Kidney (tissue), 14 donors: ENCODE data around the gene CCT6A. TPM values are rescaled to one million over a fixed set of nuclear protein-coding genes. Genes with fewer than 3 reads are reported as not detected.

ENCODE experiments used
- DNase-seq, 5 donors: peaks; one replicate each; pipeline ENCODE4 v3.0.0-alpha.2; 2013 to 2020
- FAIRE-seq: peaks from 2 replicates; lab custom pipeline; 2012; peaks lifted over from hg19 to GRCh38; lab: Jason Lieb, UNC
- H3K27ac ChIP-seq, 2 donors: one replicate each; pipeline ENCODE4 v1.7.0; 2013; ENCODE audit warnings: low read depth in 2 of 2, low read length in 2 of 2, inconsistent platforms in 1 of 2
- H3K27me3 ChIP-seq: one replicate; pipeline ENCODE4 v1.7.1; 2013; ENCODE audit warnings: low read length, inconsistent platforms; ENCODE audit not compliant: control insufficient read depth, insufficient read depth
- H3K36me3 ChIP-seq, 3 donors: one replicate each; pipeline versions ENCODE4 v1.7.0 to v1.7.1; 2013; ENCODE audit warnings: low read length in 3 of 3, control low read depth in 1 of 3, inconsistent platforms in 1 of 3; ENCODE audit not compliant: insufficient read depth in 3 of 3, control insufficient read depth in 2 of 3
- H3K4me1 ChIP-seq, 3 donors: one replicate each; pipeline versions ENCODE4 v1.7.0 to v1.7.1; 2013; ENCODE audit warnings: low read length in 3 of 3, inconsistent platforms in 1 of 3, low read depth in 1 of 3; ENCODE audit not compliant: control insufficient read depth in 2 of 3, insufficient read depth in 2 of 3
- H3K4me3 ChIP-seq, 3 donors: one replicate each; pipeline versions ENCODE4 v1.7.0 to v1.8.1; 2013; ENCODE audit warnings: low read length in 3 of 3, control low read depth in 1 of 3, inconsistent platforms in 1 of 3
- H3K9ac ChIP-seq, 3 donors: one replicate each; pipeline versions ENCODE4 v1.7.0 to v1.7.1; 2013; ENCODE audit warnings: low read length in 3 of 3, control low read depth in 1 of 3, inconsistent platforms in 1 of 3
- H3K9me3 ChIP-seq, 3 donors: one replicate each; pipeline versions ENCODE4 v1.7.0 to v1.7.1; 2013; ENCODE audit warnings: low read length in 3 of 3, control low read depth in 1 of 3, inconsistent platforms in 1 of 3; ENCODE audit not compliant: control insufficient read depth in 2 of 3, insufficient read depth in 1 of 3
- CTCF ChIP-seq: IDR thresholded peaks from 3 replicates; pipeline ENCODE4 v1.5.1; 2012; ENCODE audit warnings: mild to moderate bottlenecking, moderate library complexity, borderline replicate concordance; ENCODE audit not compliant: insufficient read depth; ENCODE audit errors: extremely low read depth
- intact Hi-C: fragments of 100-400 bp; cut with DNase I; formaldehyde crosslinking; loops from one replicate; pipeline ENCODE4 v1.11.1; 2022
- polyA plus RNA-seq: library from polyadenylated mRNA; stranded (reverse); fragments of 350-450 nt; fragmentation: Illumina TruSeq; extraction: RNeasy Lipid Tissue Mini Kit (QIAGEN cat#74804); gene quantifications from one replicate; pipeline ENCODE4 v1.2.3, GENCODE V29; 2014; ENCODE audit warnings: low read depth, low replicate concordance; ENCODE audit not compliant: insufficient read depth
- total RNA-seq: library from RNA; stranded (reverse); fragmentation: NEBNext Ultra II Directional; extraction: Animal tissue kit (Norgen Biotek cat#: 25700); gene quantifications from one replicate; pipeline ENCODE4 v1.2.1, GENCODE V29; 2021
- donor health status: control.
- donor health status: control.
- donor health status: control.
- donor health status: control.
- donor health status: control.
- donor health status: DM: yes; HTN: yes; CAD: no.
- donor health status: Normal renal cell carcinoma (clear cell type).

Gene CCT6A
- total and polyA plus RNA-seq, 2 donors from 2014 or later, result 92.8 to 124 TPM

- H3K27ac ChIP-seq, result no peak overlapping the region
- no peak overlapping the region for H3K4me3 ChIP-seq
- intact Hi-C loops, result no loop called here
- no peak for TF ChIP-seq CTCF
- H3K36me3 ChIP-seq, result peaks cover 0 to 3% (median 2%) of the 10 kb centered on the region in 3 donors
- H3K27me3 ChIP-seq, result no peaks in the 10 kb centered on the region
- FAIRE-seq, result no peak
- peak in 1 of 5 donors; percentile 73 for DNase-seq
- H3K9me3 ChIP-seq, result no peaks in the 10 kb centered on the region
- H3K9ac ChIP-seq, result no peak overlapping the region
- peaks cover 0 to 10% (median 8%) of the 10 kb centered on the region in 3 donors for H3K4me1 ChIP-seq
These were observed 30.2 kb downstream of the CCT6A start for GRCh38 chr7:56081626-56082340.

- no peak overlapping the region for H3K9ac ChIP-seq
These were observed 31.7 kb downstream of the CCT6A start for GRCh38 chr7:56083150-56083785.

GRCh38 chr7:56086761-56087160 lies 35.2 kb downstream of the CCT6A start:
- Histone ChIP-seq H3K27me3 (no peaks in the 10 kb centered on the region), H3K9me3 (no peaks in the 10 kb centered on the region), H3K9ac (no peak overlapping the region), H3K4me1 (peaks cover 0 to 8% (median 5%) of the 10 kb centered on the region in 3 donors), H3K4me3 (no peak overlapping the region), H3K36me3 (peaks cover 0 to 3% (median 0%) of the 10 kb centered on the region in 3 donors), H3K27ac (no peak overlapping the region)
- intact Hi-C loops, result no loop called here
- DNase-seq (no peak), FAIRE-seq (no peak)
- no peak for TF ChIP-seq CTCF

More at GRCh38 chr7:56083150-56083785, 31.7 kb downstream of the CCT6A start:
- DNase-seq (peak in 3 of 5 donors; percentile 26 to 83 (median 45)), FAIRE-seq (no peak)
- Histone ChIP-seq H3K9me3 (no peaks in the 10 kb centered on the region), H3K27ac (no peak overlapping the region), H3K4me3 (no peak overlapping the region), H3K4me1 (peaks cover 0 to 10% (median 8%) of the 10 kb centered on the region in 3 donors), H3K36me3 (peaks cover 0 to 3% (median 2%) of the 10 kb centered on the region in 3 donors), H3K27me3 (no peaks in the 10 kb centered on the region)
- no peak for TF ChIP-seq CTCF
- intact Hi-C loops, result no loop called here
